NCI-H446 treated with DMSO at 0.1 percent for 48 hours (cell line): ENCODE results near the gene NFIX.

ENCODE experiments used
- DNase-seq: peaks from one replicate; lab custom pipeline; 2025; lab: John Stamatoyannopoulos, UW

The NFIX gene

GRCh38 chr19:13127051-13127450 is 131.8 kb downstream of the NFIX start:
- DNase-seq: no peak

DNA sequence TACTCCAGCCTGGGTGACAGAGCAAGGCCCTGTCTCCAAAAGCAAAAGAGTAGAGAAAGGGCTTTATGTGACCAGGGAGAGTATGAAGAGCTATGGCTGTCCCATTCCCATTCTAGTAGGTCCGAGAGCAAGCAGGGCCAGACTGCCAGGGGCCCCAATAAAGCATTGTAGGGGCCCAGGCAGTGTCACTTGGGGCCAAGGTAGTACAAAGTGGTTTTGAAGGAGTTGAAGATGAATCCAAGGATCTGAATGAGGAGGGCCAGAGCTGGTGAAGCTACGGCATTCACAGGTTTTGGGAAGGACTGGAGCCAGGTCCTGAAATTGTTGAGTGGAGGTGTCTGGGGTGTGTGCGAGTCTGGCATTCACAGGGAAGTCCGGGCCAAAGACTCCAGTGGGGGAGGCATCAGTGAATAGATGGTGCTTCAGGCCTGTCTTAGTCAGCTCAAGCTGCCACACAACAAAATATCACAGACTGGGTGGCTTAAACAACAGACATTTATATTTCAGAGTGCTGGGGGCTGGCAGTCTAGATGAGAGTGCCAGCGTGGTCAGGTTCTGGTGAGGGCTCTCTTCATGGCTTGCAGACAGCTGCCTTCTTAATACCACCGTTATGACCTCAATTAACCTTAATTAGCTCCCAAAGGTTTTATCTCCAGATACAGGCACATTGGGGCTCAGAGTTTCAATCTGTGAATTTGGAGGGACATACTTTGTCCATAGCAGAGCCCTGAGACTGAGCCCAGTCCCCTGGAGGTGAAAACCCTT is 132.7 kb downstream of the NFIX start:
- DNase-seq: no peak

DNA sequence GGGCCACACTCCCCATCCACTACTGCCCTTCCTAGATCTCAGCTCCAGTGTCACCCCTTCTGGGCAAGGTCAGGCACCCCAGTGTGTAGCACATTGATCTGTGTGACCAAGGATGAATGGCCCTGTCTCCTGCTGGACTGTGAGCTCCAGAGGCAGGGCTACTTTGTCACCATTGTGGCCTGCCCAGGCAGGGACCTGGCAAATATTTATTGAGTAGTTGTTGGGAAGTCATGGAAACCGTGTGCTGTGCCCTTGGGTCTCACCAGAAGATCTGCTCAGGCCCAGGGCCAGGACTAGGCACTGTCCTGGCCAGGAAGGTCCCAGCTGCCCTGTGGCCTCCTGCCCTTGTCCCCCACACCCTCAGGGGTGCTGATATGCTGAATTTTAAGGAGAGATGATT is 133.3 kb downstream of the NFIX start:
- no peak for DNase-seq

- DNase-seq: no peak
Measured at GRCh38 chr19:13129384-13129783, 134.1 kb downstream of the NFIX start.

DNA sequence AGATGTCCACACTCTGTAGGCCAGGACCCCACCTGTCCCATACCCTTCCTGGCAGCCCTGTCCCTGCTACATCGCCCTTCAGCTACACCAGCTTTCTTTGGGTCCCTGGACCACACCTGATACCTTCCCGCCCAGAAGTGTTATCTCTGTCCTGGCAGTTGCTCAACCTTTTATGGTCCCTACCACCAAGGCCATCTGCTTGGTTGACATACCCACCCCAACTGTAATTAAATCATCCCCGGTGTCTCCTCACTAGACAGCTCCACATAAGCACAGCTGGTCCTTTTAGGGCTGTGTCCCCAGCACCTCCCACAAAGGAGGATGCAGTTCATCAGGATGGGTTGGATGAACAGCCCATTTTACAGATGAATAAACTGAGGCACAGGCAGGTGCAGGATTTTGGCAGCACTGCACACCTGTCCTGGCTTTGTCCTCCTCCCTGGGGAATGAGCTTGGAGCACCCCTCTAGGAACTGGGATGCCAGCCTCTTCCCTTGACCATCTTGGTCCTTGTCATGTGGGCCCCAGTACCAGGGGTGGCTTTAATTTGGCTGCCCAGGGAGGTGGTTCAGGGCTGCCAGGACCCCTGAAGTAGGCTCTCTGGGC is 135.7 kb downstream of the NFIX start:
- no peak for DNase-seq

DNA sequence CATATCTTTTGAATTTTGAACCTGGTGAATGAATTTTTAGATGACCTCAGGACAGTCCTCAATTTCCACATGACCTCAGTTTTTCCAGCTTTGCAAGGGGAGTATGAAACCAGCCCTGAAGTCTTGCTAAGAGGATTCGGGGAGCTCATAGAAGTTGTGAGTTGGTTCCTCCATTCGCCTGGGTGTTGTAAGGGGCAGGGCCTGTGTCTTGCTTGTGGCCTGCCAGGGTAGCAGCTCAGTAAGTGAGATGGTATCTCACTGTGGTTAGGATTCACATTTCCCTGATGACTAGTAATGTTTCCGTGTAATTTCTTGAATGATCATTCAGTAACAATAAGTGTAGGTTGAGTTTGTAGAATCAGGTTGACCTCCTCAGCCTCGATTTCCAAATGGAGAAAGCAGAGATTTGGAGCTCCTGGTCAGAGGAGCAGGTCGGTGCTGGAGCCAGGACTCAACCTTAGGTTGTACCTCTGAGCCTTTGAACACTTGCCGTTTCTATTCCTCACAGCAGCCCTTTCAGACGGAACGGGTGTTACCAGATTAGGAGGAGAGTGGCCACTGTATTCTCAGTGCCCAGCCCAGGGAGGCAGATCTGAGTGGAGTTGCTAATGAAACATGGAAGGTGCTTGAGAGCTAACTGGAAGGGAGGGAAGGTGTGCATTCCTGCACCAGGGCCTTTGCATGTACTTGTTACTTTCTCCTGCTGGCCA is 137.4 kb downstream of the NFIX start:
- DNase-seq: no peak

GRCh38 chr19:13133241-13133870 is 138.1 kb downstream of the NFIX start:
- no peak for DNase-seq

DNA sequence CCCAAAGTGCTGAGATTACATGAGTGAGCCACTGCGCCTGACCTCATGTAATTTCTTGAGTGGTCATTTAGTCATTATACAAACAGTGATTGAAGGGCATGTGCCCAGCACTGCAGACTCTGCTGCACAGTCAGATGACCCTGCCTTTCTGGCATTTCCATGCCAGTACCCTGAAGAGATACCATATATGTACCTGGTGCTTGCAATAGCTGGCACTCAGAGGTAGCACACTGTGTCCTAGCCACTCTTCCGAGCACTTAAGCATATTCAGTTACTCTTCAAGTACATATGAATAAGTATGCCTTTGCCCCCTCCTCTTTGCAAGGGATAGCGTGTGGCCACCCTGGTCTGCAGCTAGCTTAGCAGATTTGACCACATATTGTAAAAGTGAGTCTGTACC is 139.4 kb downstream of the NFIX start:
- DNase-seq: no peak

GRCh38 chr19:13135068-13136062 is 140.1 kb downstream of the NFIX start:
- DNase-seq: no peak

GRCh38 chr19:13137290-13137794 is 142.1 kb downstream of the NFIX start:
- no peak for DNase-seq

- no peak for DNase-seq
Measured at GRCh38 chr19:13138171-13138915, 143.1 kb downstream of the NFIX start.

GRCh38 chr19:13138916-13139198 is 143.6 kb downstream of the NFIX start:
- no peak for DNase-seq

GRCh38 chr19:13139633-13140311 is 144.5 kb downstream of the NFIX start:
- DNase-seq: no peak

- DNase-seq: no peak
Measured at GRCh38 chr19:13146763-13147563, 151.7 kb downstream of the NFIX start.
